ENCODE measurements around the gene PKLR. TPM values are rescaled to one million over a fixed set of nuclear protein-coding genes. Genes with fewer than 3 reads are reported as not detected.
A peak's percentile ranks its signal among the peaks of the same experiment; 100 is the strongest.

PKLR gene
- total RNA-seq, 1 experiment from 2014 or later, result not detected

- no peak for DNase-seq
Measured at GRCh38 chr1:155285063-155285462, 16.2 kb downstream of the PKLR start.

More at GRCh38 chr1:155285063-155285462, 16.2 kb downstream of the PKLR start:
- Histone ChIP-seq H3K4me1 (ENCODE audit: insufficient read depth, low read length) (no peaks in the 10 kb centered on the region), H4K20me1 (ENCODE audit: control insufficient read depth, insufficient read depth, insufficient read length) (no peaks in the 10 kb centered on the region), H3K4ac (ENCODE audit: low read depth, low read length) (no peak overlapping the region), H3T11ph (ENCODE audit: low read length) (no peak overlapping the region), H2BK20ac (ENCODE audit: low read depth, low read length, poor library complexity, severe bottlenecking) (no peak overlapping the region), H3K23ac (ENCODE audit: insufficient read length, low read depth, low read length) (no peak overlapping the region), H3K4me2 (ENCODE audit: insufficient read depth, insufficient read length, low read length) (no peak overlapping the region), H2AFZ (ENCODE audit: low read length) (no peak overlapping the region), H3K14ac (ENCODE audit: insufficient read depth, low read length) (no peak overlapping the region), H2BK12ac (ENCODE audit: insufficient read length, low read depth, low read length) (no peak overlapping the region), H4K8ac (replicated peaks; ENCODE audit: insufficient read length, low read depth, low read length) (no peak overlapping the region), H3K9ac (ENCODE audit: extremely low read depth, insufficient read length, low read length) (no peak overlapping the region), H3K27ac (ENCODE audit: insufficient read length, low read depth, low read length) (no peak overlapping the region), H3K18ac (ENCODE audit: insufficient read length, low read depth, low read length) (no peak overlapping the region), H3K23me2 (ENCODE audit: insufficient read length, low read depth, low read length, poor library complexity, severe bottlenecking) (peaks cover 3% of the 10 kb centered on the region), H3K79me2 (ENCODE audit: insufficient read depth, low read length) (no peaks in the 10 kb centered on the region), H4K91ac (ENCODE audit: insufficient read length, low read depth, low read length) (no peak overlapping the region), H3K79me1 (ENCODE audit: insufficient read depth, low read depth, low read length, poor library complexity, severe bottlenecking) (no peaks in the 10 kb centered on the region), H2AK5ac (ENCODE audit: insufficient read length, low read length) (no peak overlapping the region), H2BK120ac (ENCODE audit: low read depth, low read length, poor library complexity, severe bottlenecking) (no peak overlapping the region), H4K5ac (ENCODE audit: insufficient read length, low read depth, low read length) (no peak overlapping the region), H2BK15ac (ENCODE audit: low read depth, low read length) (no peak overlapping the region), H3K27me3 (ENCODE audit: insufficient read depth, low read length) (no peaks in the 10 kb centered on the region), H3K56ac (ENCODE audit: insufficient read length, low read depth, low read length) (no peak overlapping the region), H3K9me3 (ENCODE audit: control insufficient read depth, low read depth, low read length) (no peaks in the 10 kb centered on the region), H2BK5ac (ENCODE audit: insufficient read length, low read length) (no peak overlapping the region)
- H3K9me3 Mint-ChIP-seq, result no peaks in the 10 kb centered on the region
- no peak for TF ChIP-seq CTCF (conservative IDR thresholded peaks at IDR 0.05)
- WGBS (ENCODE audit: extremely low coverage, insufficient read length, low lambda C conversion rate), result no CpG with 5 or more reads among the region's 14 CpGs
- H3K27ac Mint-ChIP-seq, result peak overlapping the region in 2 of 3 experiments; percentile 2 to 21; a peak in 3 of 7 replicates
- H3K36me3 Mint-ChIP-seq (ENCODE audit: insufficient read depth in 1 of 3, low read depth in 3 of 3), result peaks cover 4 to 12% (median 4%) of the 10 kb centered on the region in 3 experiments; a peak in 4 of 7 replicates
- peaks cover 0 to 3% of the 10 kb centered on the region in 2 experiments; a peak in 1 of 4 replicates for H3K4me1 Mint-ChIP-seq
- no peak overlapping the region for H3K4me3 Mint-ChIP-seq
- H3K27me3 Mint-ChIP-seq (ENCODE audit: low read depth), result no peaks in the 10 kb centered on the region
